ENCODE measurements around the gene UBR2.
"Not testable (repeated sequence)": the region's sequence is repeated elsewhere in the genome, so short reads cannot be mapped to it uniquely, and the experiment has no call there.

The UBR2 gene

GRCh38 chr6:42727627-42728026 is 163.8 kb downstream of the UBR2 start:
- no peak for DNase-seq (ENCODE audit: low spot score)

GRCh38 chr6:42729731-42730130 is 165.9 kb downstream of the UBR2 start:
- DNase-seq (ENCODE audit: low spot score) = no peak

- not testable (repeated sequence) for DNase-seq (ENCODE audit: low spot score)
These were observed 170.1 kb downstream of the UBR2 start for GRCh38 chr6:42733867-42734481.

- no peak for DNase-seq (ENCODE audit: low spot score)
These were observed 172.1 kb downstream of the UBR2 start for GRCh38 chr6:42735976-42736375.

- DNase-seq (ENCODE audit: low spot score) = no peak
These were observed 176.9 kb downstream of the UBR2 start for GRCh38 chr6:42740725-42741124.

- no peak for DNase-seq (ENCODE audit: low spot score)
These were observed 178.5 kb downstream of the UBR2 start for GRCh38 chr6:42742116-42742894.
